ENCODE results near the gene GALNT17. TPM values are rescaled to one million over a fixed set of nuclear protein-coding genes. Genes with fewer than 3 reads are reported as not detected.

GALNT17 gene
- total RNA-seq, 1 experiment from 2014 or later: not detected

DNA sequence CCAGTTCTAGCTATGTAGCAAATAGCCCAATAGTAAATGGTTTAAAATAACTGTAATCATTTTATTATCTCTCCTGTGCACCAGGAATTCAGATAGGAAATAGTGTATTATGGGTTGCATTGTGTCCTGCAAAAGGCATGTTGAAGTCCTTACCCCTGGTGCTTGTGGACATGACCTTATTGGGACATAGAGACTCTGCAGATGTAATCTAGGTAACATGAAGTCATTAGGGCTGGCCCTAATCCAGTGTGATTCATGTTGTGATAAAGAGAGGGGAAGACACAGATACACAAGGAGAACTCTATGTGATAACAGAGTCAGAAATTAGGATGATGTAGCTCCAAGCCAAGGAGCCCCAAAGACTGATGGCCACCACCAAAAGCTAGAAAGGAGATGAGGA lies 462.8 kb downstream of the GALNT17 start:
- no TSS peak for BruUV-seq (replicated peaks)
- Histone ChIP-seq H3K9ac (ENCODE audit: low read length) (no peak overlapping the region), H4K20me1 (ENCODE audit: low read length) (no peaks in the 10 kb centered on the region), H3K27me3 (ENCODE audit: low read length) (no peaks in the 10 kb centered on the region), H3K79me2 (ENCODE audit: low read length) (no peaks in the 10 kb centered on the region), H3K4me3 (ENCODE audit: low read length) (no peak overlapping the region), H3F3A (ENCODE audit: low read length, unreplicated experiment) (no peaks in the 10 kb centered on the region), H3K36me3 (ENCODE audit: low read depth, low read length) (no peaks in the 10 kb centered on the region), H3K4me1 (ENCODE audit: insufficient read depth, low read length) (no peaks in the 10 kb centered on the region), H3K9me3 (ENCODE audit: low read length) (no peaks in the 10 kb centered on the region), H2AFZ (ENCODE audit: low read length) (no peak overlapping the region), H3K4me2 (ENCODE audit: low read length) (no peak overlapping the region), H3K9me2 (replicated peaks; ENCODE audit: low read length) (no peaks in the 10 kb centered on the region), H3K27ac (ENCODE audit: low read length) (no peak overlapping the region)
- TF ChIP-seq EZH2phosphoT487 (IDR thresholded peaks at IDR 0.05; ENCODE audit: borderline replicate concordance, low read length) (no peak), EZH2 (IDR thresholded peaks at IDR 0.05; ENCODE audit: low read length, unreplicated experiment) (no peak)
- TF ChIP-seq, protein P1, sequence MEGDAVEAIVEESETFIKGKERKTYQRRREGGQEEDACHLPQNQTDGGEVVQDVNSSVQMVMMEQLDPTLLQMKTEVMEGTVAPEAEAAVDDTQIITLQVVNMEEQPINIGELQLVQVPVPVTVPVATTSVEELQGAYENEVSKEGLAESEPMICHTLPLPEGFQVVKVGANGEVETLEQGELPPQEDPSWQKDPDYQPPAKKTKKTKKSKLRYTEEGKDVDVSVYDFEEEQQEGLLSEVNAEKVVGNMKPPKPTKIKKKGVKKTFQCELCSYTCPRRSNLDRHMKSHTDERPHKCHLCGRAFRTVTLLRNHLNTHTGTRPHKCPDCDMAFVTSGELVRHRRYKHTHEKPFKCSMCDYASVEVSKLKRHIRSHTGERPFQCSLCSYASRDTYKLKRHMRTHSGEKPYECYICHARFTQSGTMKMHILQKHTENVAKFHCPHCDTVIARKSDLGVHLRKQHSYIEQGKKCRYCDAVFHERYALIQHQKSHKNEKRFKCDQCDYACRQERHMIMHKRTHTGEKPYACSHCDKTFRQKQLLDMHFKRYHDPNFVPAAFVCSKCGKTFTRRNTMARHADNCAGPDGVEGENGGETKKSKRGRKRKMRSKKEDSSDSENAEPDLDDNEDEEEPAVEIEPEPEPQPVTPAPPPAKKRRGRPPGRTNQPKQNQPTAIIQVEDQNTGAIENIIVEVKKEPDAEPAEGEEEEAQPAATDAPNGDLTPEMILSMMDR (conservative IDR thresholded peaks at IDR 0.05; ENCODE audit: low read depth, low read length): no peak
- CTCF ChIA-PET: no interaction called here
- no peak for ATAC-seq
- DNase-seq: no peak
- intact Hi-C loops (cut with micrococcal nuclease): no loop called here
- POLR2A ChIA-PET (ENCODE audit: unreplicated experiment): no interaction called here

DNA sequence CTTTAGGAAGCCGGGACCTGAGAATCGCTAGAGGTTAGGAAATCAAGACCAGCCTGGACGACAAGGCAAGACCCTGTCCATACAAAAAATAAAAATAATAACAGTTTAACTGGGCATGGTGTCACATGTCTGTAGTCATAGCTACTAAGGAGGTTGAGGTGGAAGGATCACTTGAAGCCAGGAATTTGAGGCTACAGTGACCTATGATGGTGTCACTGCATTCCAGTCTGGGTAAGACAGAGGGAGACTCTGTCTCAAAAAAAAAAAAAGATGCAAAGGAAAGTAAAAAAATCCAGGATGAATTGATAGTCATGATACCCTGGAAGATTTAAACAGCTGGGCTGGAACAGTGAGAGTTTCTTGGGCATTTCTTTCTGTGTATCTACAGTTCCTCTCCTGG lies 463.2 kb downstream of the GALNT17 start:
- no peak overlapping the region for H3K4me2 ChIP-seq (ENCODE audit: low read length)
- ATAC-seq: no peak
- H3K9ac ChIP-seq (ENCODE audit: low read length): no peak overlapping the region
- H4K20me1 ChIP-seq (ENCODE audit: low read length): no peaks in the 10 kb centered on the region
- no peaks in the 10 kb centered on the region for H3F3A ChIP-seq (ENCODE audit: low read length, unreplicated experiment)
- no peaks in the 10 kb centered on the region for H3K9me2 ChIP-seq (replicated peaks; ENCODE audit: low read length)
- BruUV-seq (replicated peaks): no TSS peak
- POLR2A ChIA-PET (ENCODE audit: unreplicated experiment): no interaction called here
- no peak overlapping the region for H3K27ac ChIP-seq (ENCODE audit: low read length)
- intact Hi-C loops (cut with micrococcal nuclease): no loop called here
- H3K4me3 ChIP-seq (ENCODE audit: low read length): no peak overlapping the region
- no peak overlapping the region for H2AFZ ChIP-seq (ENCODE audit: low read length)
- H3K36me3 ChIP-seq (ENCODE audit: low read depth, low read length): no peaks in the 10 kb centered on the region
- TF ChIP-seq EZH2 (IDR thresholded peaks at IDR 0.05; ENCODE audit: low read length, unreplicated experiment) (no peak), EZH2phosphoT487 (IDR thresholded peaks at IDR 0.05; ENCODE audit: borderline replicate concordance, low read length) (no peak)
- TF ChIP-seq, protein P1 (conservative IDR thresholded peaks at IDR 0.05; ENCODE audit: low read depth, low read length): no peak
- H3K4me1 ChIP-seq (ENCODE audit: insufficient read depth, low read length): no peaks in the 10 kb centered on the region
- no peaks in the 10 kb centered on the region for H3K27me3 ChIP-seq (ENCODE audit: low read length)
- no peak for DNase-seq
- CTCF ChIA-PET: no interaction called here
- H3K9me3 ChIP-seq (ENCODE audit: low read length): no peaks in the 10 kb centered on the region
- H3K79me2 ChIP-seq (ENCODE audit: low read length): no peaks in the 10 kb centered on the region

DNA sequence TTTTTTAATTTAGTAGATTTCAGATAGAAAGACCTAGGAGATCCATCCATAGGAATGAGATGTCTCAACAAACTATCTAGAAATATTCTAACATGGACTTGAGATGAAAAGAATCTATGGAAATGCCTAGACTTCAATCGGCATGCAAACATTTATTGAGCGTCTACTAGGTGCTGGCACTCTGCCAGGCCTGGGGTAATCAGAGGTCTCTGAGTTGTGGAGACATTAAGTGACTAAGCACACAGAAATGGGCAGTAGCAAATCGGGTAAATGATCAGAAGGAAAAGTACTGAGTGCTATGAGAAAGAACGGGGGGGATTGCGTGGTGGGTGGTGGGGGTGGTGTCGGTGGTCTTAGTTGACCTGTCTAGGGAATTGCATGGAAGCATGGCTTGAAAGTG lies 466.6 kb downstream of the GALNT17 start:
- no peaks in the 10 kb centered on the region for H3K36me3 ChIP-seq (ENCODE audit: low read depth, low read length)
- BruUV-seq (replicated peaks): no TSS peak
- no peak overlapping the region for H3K27ac ChIP-seq (ENCODE audit: low read length)
- H3K9ac ChIP-seq (ENCODE audit: low read length): no peak overlapping the region
- POLR2A ChIA-PET (ENCODE audit: unreplicated experiment): no interaction called here
- H2AFZ ChIP-seq (ENCODE audit: low read length): no peak overlapping the region
- H3K4me1 ChIP-seq (ENCODE audit: insufficient read depth, low read length): no peaks in the 10 kb centered on the region
- no peaks in the 10 kb centered on the region for H3F3A ChIP-seq (ENCODE audit: low read length, unreplicated experiment)
- H3K4me2 ChIP-seq (ENCODE audit: low read length): no peak overlapping the region
- no peak overlapping the region for H3K4me3 ChIP-seq (ENCODE audit: low read length)
- no peaks in the 10 kb centered on the region for H3K27me3 ChIP-seq (ENCODE audit: low read length)
- H4K20me1 ChIP-seq (ENCODE audit: low read length): no peaks in the 10 kb centered on the region
- CTCF ChIA-PET: no interaction called here
- H3K9me2 ChIP-seq (replicated peaks; ENCODE audit: low read length): no peaks in the 10 kb centered on the region
- DNase-seq (no peak), ATAC-seq (no peak)
- no peaks in the 10 kb centered on the region for H3K79me2 ChIP-seq (ENCODE audit: low read length)
- H3K9me3 ChIP-seq (ENCODE audit: low read length): peaks cover 6% of the 10 kb centered on the region; the same call in 1 of the 2 replicates
- TF ChIP-seq EZH2phosphoT487 (IDR thresholded peaks at IDR 0.05; ENCODE audit: borderline replicate concordance, low read length): no peak
- no peak for TF ChIP-seq EZH2 (IDR thresholded peaks at IDR 0.05; ENCODE audit: low read length, unreplicated experiment)
- TF ChIP-seq, protein P1 (conservative IDR thresholded peaks at IDR 0.05; ENCODE audit: low read depth, low read length): no peak
- intact Hi-C loops (cut with micrococcal nuclease): no loop called here
